Endothelial cell of umbilical vein (primary cell): ENCODE results near the gene ABAT. TPM values are rescaled to one million over a fixed set of nuclear protein-coding genes. Genes with fewer than 3 reads are reported as not detected.

Experiments
- BruUV-seq: library from RNA; stranded (reverse); fragments of 400-500 nt; replicated peaks from 2 replicates; lab custom pipeline; 2021; lab: Mats Ljungman, UMichigan
- CTCF ChIA-PET: fragments of 300-600, 350-600 bp; sonication (Branson Sonifier 250); formaldehyde crosslinking; loops from one replicate; lab custom pipeline; 2021; ENCODE audit warnings: antibody characterized with exemption, inconsistent platforms; lab: Charles Lee
- POLR2A ChIA-PET: fragments of 300-600, 350-600 bp; sonication (Branson Sonifier 250); formaldehyde crosslinking; loops from one replicate; lab custom pipeline; 2021; ENCODE audit warnings: antibody characterized with exemption, inconsistent platforms; lab: Charles Lee
- DNase-seq: peaks from one replicate; pipeline ENCODE4 v3.0.0-alpha.2; 2011; ENCODE audit warnings: low read depth, low spot score
- FAIRE-seq: peaks from 2 replicates; lab custom pipeline; 2011; peaks lifted over from hg19 to GRCh38; lab: Jason Lieb, UNC
- H2AFZ ChIP-seq: 2 replicates; pipeline ENCODE4 v1.6.0; 2012; ENCODE audit warnings: low read depth, low read length, control low read depth, inconsistent platforms
- H3K27ac ChIP-seq: 2 replicates; pipeline ENCODE4 v1.5.1; 2011; ENCODE audit warnings: low read depth, mild to moderate bottlenecking, control low read depth, low read length, moderate library complexity; ENCODE audit not compliant: insufficient read depth
- H3K27me3 ChIP-seq, 2 experiments: 2 replicates each; pipeline versions ENCODE4 v1.6.0 to v1.6.1; 2011; ENCODE audit warnings: low read length in 2 of 2, mixed read lengths in 1 of 2; ENCODE audit not compliant: control insufficient read depth in 2 of 2, insufficient read depth in 2 of 2
- H3K36me3 ChIP-seq, 2 experiments: 2 replicates in 1 of 2; 3 replicates in 1 of 2; pipeline ENCODE4 v1.5.1; 2011; ENCODE audit warnings: low read length in 2 of 2, mild to moderate bottlenecking in 1 of 2, moderate library complexity in 1 of 2; ENCODE audit not compliant: control insufficient read depth in 2 of 2, insufficient read depth in 2 of 2; ENCODE audit errors: extremely low read depth in 1 of 2
- H3K4me1 ChIP-seq: 3 replicates; pipeline ENCODE4 v1.5.1; 2011; ENCODE audit warnings: mild to moderate bottlenecking, low read length; ENCODE audit not compliant: control insufficient read depth, insufficient read depth; ENCODE audit errors: extremely low read depth
- H3K4me2 ChIP-seq: 2 replicates; pipeline ENCODE4 v1.6.1; 2011; ENCODE audit warnings: low read length, control low read depth, mixed read lengths; ENCODE audit not compliant: insufficient read depth
- H3K4me3 ChIP-seq, 3 experiments: fragments of 200-600 bp in 1 of 3; sonication (generic), shearing (Covaris generic) in 1 of 3; replicated peaks in 1 of 3; 2 replicates each; pipeline ENCODE4 v1.5.1; 2011 to 2016; ENCODE audit warnings: control low read depth in 3 of 3, low read length in 3 of 3, mild to moderate bottlenecking in 2 of 3, inconsistent platforms in 1 of 3, low read depth in 1 of 3, moderate library complexity in 1 of 3; ENCODE audit not compliant: insufficient read depth in 1 of 3
- H3K79me2 ChIP-seq: 2 replicates; pipeline ENCODE4 v1.6.0; 2012; ENCODE audit warnings: low read length, inconsistent platforms; ENCODE audit not compliant: control insufficient read depth, insufficient read depth
- H3K9ac ChIP-seq: replicated peaks from 2 replicates; pipeline ENCODE3; 2011; ENCODE audit warnings: low read length, control low read depth; ENCODE audit not compliant: insufficient read depth; ENCODE audit errors: extremely low read depth
- H3K9me1 ChIP-seq: replicated peaks from 3 replicates; pipeline ENCODE4 v1.6.0; 2011; ENCODE audit warnings: mild to moderate bottlenecking, low read length; ENCODE audit not compliant: control insufficient read depth, insufficient read depth; ENCODE audit errors: extremely low read depth
- H3K9me3 ChIP-seq: replicated peaks from 2 replicates; pipeline ENCODE4 v1.5.1; 2012; ENCODE audit warnings: low read length, inconsistent platforms; ENCODE audit not compliant: control insufficient read depth, insufficient read depth
- H4K20me1 ChIP-seq: replicated peaks from 2 replicates; pipeline ENCODE3; 2011; ENCODE audit warnings: mild to moderate bottlenecking, low read length; ENCODE audit not compliant: control insufficient read depth, insufficient read depth; ENCODE audit errors: extremely low read depth
- FOS ChIP-seq: IDR thresholded peaks from 2 replicates; pipeline ENCODE4 v1.6.1; 2011; ENCODE audit warnings: mild to moderate bottlenecking, low read length, moderate library complexity, borderline replicate concordance; ENCODE audit not compliant: insufficient read depth
- JUN ChIP-seq: IDR thresholded peaks from 2 replicates; pipeline ENCODE4 v1.6.1; 2011; ENCODE audit warnings: borderline replicate concordance, low read depth; ENCODE audit not compliant: insufficient read length, insufficient read depth
- MAX ChIP-seq: IDR thresholded peaks from 2 replicates; pipeline ENCODE4 v1.6.1; 2011; ENCODE audit not compliant: insufficient read depth, insufficient read length
- MYC ChIP-seq: IDR thresholded peaks from one replicate; pipeline ENCODE4 v1.6.1; 2011; ENCODE audit warnings: mild to moderate bottlenecking, low read depth, low read length
- POLR2A ChIP-seq: IDR thresholded peaks from 2 replicates; pipeline ENCODE4 v1.6.1; 2012; ENCODE audit warnings: low read depth, mild to moderate bottlenecking, control low read depth, low read length
- POLR2AphosphoS5 ChIP-seq: IDR thresholded peaks from 2 replicates; pipeline ENCODE4 v1.6.1; 2012; ENCODE audit warnings: low read depth, mild to moderate bottlenecking, control low read depth, low read length, moderate library complexity; ENCODE audit not compliant: insufficient read depth
- dilution Hi-C: fragments of 300-500 bp; cut with MboI; formaldehyde crosslinking; loops from one replicate; pipeline ENCODE4 v1.15.0; 2019; ENCODE audit warnings: low sequenced_read_pairs; ENCODE audit not compliant: extremely low pct_ligation_motif_present
- intact Hi-C: fragments of 100-400 bp; cut with micrococcal nuclease; formaldehyde crosslinking; loops from one replicate; pipeline ENCODE4 v1.10.0; 2022
- polyA plus RNA-seq, 4 experiments: library from polyadenylated mRNA; depleted of rRNA in 3 of 4; stranded (reverse) in 3 of 4; unstranded in 1 of 4; fragments of >200 nt; gene quantifications; 2 replicates each; pipeline versions ENCODE4 v1.2.1 to v1.2.3, GENCODE V29; 2011 to 2012; ENCODE audit warnings: missing spikeins in 1 of 4
- total RNA-seq: library from RNA; stranded (reverse); gene quantifications from 2 replicates; pipeline ENCODE4 v1.2.3, GENCODE V29; 2021
- TF ChIP-seq, protein P1 (sequence below), 2 donors: IDR thresholded peaks; 1 replicate in 1 of 2; 2 replicates in 1 of 2; pipeline ENCODE4 v1.5.1; 2011; ENCODE audit warnings: low read length in 2 of 2, mild to moderate bottlenecking in 2 of 2, moderate library complexity in 2 of 2, control low read depth in 1 of 2, inconsistent platforms in 1 of 2, low read depth in 1 of 2; ENCODE audit not compliant: insufficient read depth in 1 of 2; ENCODE audit errors: extremely low read depth in 1 of 2

ABAT gene
- total and polyA plus RNA-seq, 2 donors (not counting 3 experiments of a cell fraction or from before 2014, with no cell fraction given), result 1.3 to 1.4 TPM

DNA sequence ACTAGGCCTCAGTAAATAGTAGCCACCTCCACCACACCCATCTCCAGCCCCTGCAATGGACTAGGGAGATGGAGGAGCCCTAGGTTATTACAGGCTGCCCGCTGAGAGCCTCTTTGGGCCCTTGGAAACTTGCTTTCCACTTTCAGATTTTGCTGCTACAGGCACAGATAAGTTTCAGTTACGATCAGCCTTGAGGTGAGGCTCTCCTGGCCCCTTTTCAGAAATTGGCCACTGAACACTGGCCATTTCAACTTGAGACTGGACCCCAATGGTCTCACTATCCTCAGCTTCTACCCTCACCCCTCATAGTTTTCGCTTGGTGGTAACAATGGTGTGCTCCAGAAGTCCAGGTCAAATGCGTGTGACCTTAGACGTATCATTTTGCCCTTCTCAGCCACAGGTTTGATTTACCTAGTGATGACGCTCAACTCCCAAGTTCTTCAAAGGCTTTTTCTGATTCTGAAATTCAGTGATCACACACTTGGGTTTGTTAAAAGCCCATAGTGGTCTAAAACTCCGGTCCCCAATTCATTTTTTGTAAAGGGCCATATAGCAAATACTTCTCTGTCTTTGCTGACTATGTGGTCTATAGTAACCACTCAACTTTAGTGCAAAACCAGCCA lies 124.2 kb downstream of the ABAT start:
- DNase-seq (no peak), FAIRE-seq (no peak)
- Histone ChIP-seq H3K36me3 (peaks cover 9 to 10% of the 10 kb centered on the region in 2 experiments), H3K27ac (peak overlapping the region; percentile 62), H3K27me3 (no peaks in the 10 kb centered on the region), H3K4me1 (peaks cover 25% of the 10 kb centered on the region), H3K9ac (peak overlapping the region; percentile 83), H3K9me1 (no peaks in the 10 kb centered on the region), H3K79me2 (peaks cover 67% of the 10 kb centered on the region), H3K4me3 (peak overlapping the region; percentile 49 to 95 (median 83)), H3K4me2 (peak overlapping the region; percentile 99), H3K9me3 (no peaks in the 10 kb centered on the region), H2AFZ (no peak overlapping the region), H4K20me1 (peaks cover 4% of the 10 kb centered on the region)
- dilution Hi-C loops (no loop called here), intact Hi-C loops (loop anchor here (1.0 to 10.0 kb wide), 3 partner anchors 166 to 336 kb away; partner anchors contain the start of gene HAPSTR1)
- ChIA-PET POLR2A (no interaction called here), CTCF (no interaction called here)
- TF ChIP-seq, protein P1, sequence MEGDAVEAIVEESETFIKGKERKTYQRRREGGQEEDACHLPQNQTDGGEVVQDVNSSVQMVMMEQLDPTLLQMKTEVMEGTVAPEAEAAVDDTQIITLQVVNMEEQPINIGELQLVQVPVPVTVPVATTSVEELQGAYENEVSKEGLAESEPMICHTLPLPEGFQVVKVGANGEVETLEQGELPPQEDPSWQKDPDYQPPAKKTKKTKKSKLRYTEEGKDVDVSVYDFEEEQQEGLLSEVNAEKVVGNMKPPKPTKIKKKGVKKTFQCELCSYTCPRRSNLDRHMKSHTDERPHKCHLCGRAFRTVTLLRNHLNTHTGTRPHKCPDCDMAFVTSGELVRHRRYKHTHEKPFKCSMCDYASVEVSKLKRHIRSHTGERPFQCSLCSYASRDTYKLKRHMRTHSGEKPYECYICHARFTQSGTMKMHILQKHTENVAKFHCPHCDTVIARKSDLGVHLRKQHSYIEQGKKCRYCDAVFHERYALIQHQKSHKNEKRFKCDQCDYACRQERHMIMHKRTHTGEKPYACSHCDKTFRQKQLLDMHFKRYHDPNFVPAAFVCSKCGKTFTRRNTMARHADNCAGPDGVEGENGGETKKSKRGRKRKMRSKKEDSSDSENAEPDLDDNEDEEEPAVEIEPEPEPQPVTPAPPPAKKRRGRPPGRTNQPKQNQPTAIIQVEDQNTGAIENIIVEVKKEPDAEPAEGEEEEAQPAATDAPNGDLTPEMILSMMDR (IDR thresholded peaks at IDR 0.05; ENCODE audit: extremely low read depth in 1 of 2, insufficient read depth in 1 of 2, low read depth in 1 of 2, low read length in 2 of 2), result no peak
- no peak for TF ChIP-seq POLR2AphosphoS5
- no peak for TF ChIP-seq JUN
- no peak for TF ChIP-seq MYC
- TF ChIP-seq MAX, result no peak
- no peak for TF ChIP-seq FOS
- TF ChIP-seq POLR2A, result no peak
- no TSS peak for BruUV-seq
